Type B pancreatic cell (in vitro differentiated cells): ENCODE measurements around the gene ARHGEF37. TPM values are rescaled to one million over a fixed set of nuclear protein-coding genes. Genes with fewer than 3 reads are reported as not detected.

Source experiments
- DNase-seq: peaks from one replicate; pipeline ENCODE4 v3.0.0; 2021; ENCODE audit warnings: mixed read lengths; ENCODE audit not compliant: unreplicated experiment; ENCODE audit errors: extremely low spot score
- H3K27ac Mint-ChIP-seq: 2 replicates; pipeline ENCODE4 v1.8.0; 2021; ENCODE audit warnings: mild to moderate bottlenecking, mixed read lengths
- H3K27me3 Mint-ChIP-seq: 2 replicates; pipeline ENCODE4 v1.8.0; 2021; ENCODE audit warnings: mixed read lengths
- H3K36me3 Mint-ChIP-seq: 2 replicates; pipeline ENCODE4 v1.8.0; 2021; ENCODE audit warnings: mixed read lengths
- H3K4me1 Mint-ChIP-seq: one replicate; pipeline ENCODE4 v1.8.0; 2021; ENCODE audit warnings: mixed read lengths; ENCODE audit not compliant: unreplicated experiment
- H3K4me3 Mint-ChIP-seq: 2 replicates; pipeline ENCODE4 v1.8.0; 2021; ENCODE audit warnings: mild to moderate bottlenecking, mixed read lengths
- H3K9me3 Mint-ChIP-seq: 2 replicates; pipeline ENCODE4 v1.8.0; 2021; ENCODE audit warnings: mixed read lengths
- total RNA-seq: library from RNA; stranded (reverse); gene quantifications from 2 replicates; pipeline ENCODE4 v1.2.1, GENCODE V29; 2021; ENCODE audit warnings: low replicate concordance
- TF ChIP-seq, protein P1 (sequence below): fragments of 200-600 bp; sonication (generic); conservative IDR thresholded peaks from 2 replicates; pipeline ENCODE4 v1.5.0; 2021; ENCODE audit warnings: antibody characterized with exemption, mild to moderate bottlenecking

Gene ARHGEF37
- total RNA-seq, 1 donor from 2014 or later: 7.1 TPM

DNA sequence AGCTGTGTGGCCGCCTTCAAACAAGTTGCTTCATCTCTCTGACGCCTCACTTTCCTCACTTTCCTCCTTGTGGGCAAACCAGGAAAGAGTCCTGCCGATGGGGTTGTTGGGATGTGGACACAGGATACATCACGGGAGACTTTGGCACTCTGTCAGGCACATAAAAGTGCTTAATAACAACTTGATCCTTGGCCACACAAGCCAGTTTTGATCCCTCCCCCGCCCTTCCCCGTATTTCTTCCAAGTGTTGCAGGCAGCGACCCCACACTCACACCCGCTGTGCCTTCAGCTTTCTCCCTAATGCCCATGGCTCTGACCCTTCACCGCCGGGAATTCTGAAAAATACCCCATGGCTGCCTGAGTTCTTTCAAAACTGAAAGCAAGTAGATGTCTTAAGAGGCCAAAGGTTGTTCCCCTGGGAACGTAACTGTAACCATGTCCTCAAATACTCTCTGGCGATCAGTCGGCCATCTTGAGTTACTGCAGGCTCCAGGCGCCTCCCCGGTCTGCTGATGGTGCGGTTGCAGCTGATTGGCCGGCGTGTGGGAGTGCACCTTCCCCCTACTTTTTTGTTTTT lies 59.8 kb downstream of the ARHGEF37 start:
- Mint-ChIP-seq H3K27ac (no peak overlapping the region), H3K4me3 (no peak overlapping the region), H3K27me3 (peaks cover 11% of the 10 kb centered on the region), H3K36me3 (no peaks in the 10 kb centered on the region), H3K9me3 (no peaks in the 10 kb centered on the region), H3K4me1 (peaks cover 18% of the 10 kb centered on the region)
- DNase-seq: no peak
- TF ChIP-seq, protein P1, sequence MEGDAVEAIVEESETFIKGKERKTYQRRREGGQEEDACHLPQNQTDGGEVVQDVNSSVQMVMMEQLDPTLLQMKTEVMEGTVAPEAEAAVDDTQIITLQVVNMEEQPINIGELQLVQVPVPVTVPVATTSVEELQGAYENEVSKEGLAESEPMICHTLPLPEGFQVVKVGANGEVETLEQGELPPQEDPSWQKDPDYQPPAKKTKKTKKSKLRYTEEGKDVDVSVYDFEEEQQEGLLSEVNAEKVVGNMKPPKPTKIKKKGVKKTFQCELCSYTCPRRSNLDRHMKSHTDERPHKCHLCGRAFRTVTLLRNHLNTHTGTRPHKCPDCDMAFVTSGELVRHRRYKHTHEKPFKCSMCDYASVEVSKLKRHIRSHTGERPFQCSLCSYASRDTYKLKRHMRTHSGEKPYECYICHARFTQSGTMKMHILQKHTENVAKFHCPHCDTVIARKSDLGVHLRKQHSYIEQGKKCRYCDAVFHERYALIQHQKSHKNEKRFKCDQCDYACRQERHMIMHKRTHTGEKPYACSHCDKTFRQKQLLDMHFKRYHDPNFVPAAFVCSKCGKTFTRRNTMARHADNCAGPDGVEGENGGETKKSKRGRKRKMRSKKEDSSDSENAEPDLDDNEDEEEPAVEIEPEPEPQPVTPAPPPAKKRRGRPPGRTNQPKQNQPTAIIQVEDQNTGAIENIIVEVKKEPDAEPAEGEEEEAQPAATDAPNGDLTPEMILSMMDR: no peak

DNA sequence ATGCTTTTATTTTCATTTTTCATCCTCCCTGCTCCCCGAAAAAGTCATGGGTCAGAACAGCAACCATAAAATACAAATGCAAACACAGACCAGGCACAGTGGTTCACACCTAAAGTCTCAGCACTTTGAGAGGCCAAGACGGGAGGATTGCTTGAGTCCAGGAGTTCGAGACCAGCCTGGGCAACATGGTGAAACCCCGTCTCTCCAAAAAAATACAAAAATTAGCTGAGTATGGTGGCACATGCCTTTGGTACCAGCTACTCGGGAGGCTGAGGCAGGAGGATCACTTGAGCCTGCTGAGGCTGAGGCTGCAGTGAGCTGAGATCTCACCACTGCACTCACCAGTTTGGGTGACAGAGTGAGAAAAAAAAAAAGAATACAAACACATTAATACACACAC lies 60.3 kb downstream of the ARHGEF37 start:
- H3K27me3 Mint-ChIP-seq: peaks cover 11% of the 10 kb centered on the region
- H3K9me3 Mint-ChIP-seq: no peaks in the 10 kb centered on the region
- no peak overlapping the region for H3K4me3 Mint-ChIP-seq
- peaks cover 21% of the 10 kb centered on the region for H3K4me1 Mint-ChIP-seq
- no peaks in the 10 kb centered on the region for H3K36me3 Mint-ChIP-seq
- no peak overlapping the region for H3K27ac Mint-ChIP-seq
- DNase-seq: no peak
- TF ChIP-seq, protein P1: no peak

DNA sequence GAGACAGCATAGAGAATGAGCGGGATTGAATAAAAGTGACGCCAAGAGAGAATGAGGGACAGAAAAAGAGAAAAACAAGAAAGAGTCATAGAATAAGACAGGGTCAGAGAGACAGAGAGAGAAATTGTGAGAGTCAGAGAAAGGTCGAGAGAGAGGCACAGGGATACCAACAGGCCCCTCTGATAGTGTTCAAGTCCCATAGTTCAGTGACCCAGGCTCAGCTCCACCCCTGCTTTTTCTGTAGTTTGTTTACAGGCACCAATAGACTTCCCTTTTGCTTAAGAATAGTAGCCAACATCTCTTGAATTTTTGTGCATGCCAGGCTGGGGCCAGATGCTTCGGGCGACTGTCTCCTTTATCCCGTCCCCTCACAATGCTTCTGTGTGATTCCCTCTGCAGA lies 62.5 kb downstream of the ARHGEF37 start:
- Mint-ChIP-seq H3K9me3 (no peaks in the 10 kb centered on the region), H3K4me1 (peaks cover 24% of the 10 kb centered on the region), H3K27ac (no peak overlapping the region), H3K36me3 (no peaks in the 10 kb centered on the region), H3K4me3 (no peak overlapping the region), H3K27me3 (peaks cover 8% of the 10 kb centered on the region)
- no peak for DNase-seq
- TF ChIP-seq, protein P1: no peak

DNA sequence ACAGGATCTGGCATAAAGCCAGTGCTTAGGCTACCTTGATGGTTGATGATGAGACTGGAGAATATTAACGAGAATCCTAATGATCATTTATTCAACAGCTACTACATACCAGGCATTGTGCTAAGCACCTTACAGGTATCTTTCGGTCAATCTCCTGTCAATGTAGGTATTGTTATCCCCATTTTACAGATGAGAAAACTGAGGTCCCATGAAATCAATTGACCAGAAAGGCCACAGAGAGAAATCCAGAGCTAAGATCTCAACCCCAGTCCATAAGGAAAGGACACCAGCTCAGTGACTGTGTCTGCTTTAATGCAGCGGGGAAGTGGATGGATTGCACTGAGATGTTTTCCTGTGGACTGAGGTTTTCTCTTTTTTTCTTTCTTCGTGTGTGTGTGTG lies 63.3 kb downstream of the ARHGEF37 start:
- TF ChIP-seq, protein P1: no peak

DNA sequence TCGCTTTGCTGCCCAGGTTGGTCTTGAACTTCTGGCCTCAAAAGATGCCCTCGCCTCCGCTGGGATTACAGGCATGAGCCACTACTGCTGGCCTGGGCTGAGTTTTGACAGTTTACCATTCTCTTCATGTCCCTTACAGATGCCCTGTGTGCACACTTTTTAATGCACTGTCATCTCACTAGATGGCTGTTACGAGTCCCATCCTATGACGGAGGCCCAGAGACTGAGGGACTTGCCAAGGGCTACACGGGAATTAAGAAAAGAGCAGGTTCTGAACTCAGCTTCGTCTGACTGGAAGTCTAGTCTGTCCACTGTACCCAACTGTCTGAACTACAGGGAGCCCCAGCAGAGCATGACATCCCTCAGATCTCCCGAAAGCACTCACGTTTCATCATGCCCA lies 63.9 kb downstream of the ARHGEF37 start:
- peaks cover 7% of the 10 kb centered on the region for H3K27me3 Mint-ChIP-seq
- peaks cover 22% of the 10 kb centered on the region for H3K4me1 Mint-ChIP-seq
- H3K9me3 Mint-ChIP-seq: no peaks in the 10 kb centered on the region
- H3K36me3 Mint-ChIP-seq: no peaks in the 10 kb centered on the region
- no peak for DNase-seq
- TF ChIP-seq, protein P1: no peak
- no peak overlapping the region for H3K27ac Mint-ChIP-seq
- H3K4me3 Mint-ChIP-seq: no peak overlapping the region

More for the DNA sequence above, 63.3 kb downstream of the ARHGEF37 start:
- Mint-ChIP-seq H3K4me3 (no peak overlapping the region), H3K9me3 (no peaks in the 10 kb centered on the region), H3K27me3 (peaks cover 8% of the 10 kb centered on the region), H3K4me1 (peaks cover 24% of the 10 kb centered on the region), H3K36me3 (no peaks in the 10 kb centered on the region), H3K27ac (no peak overlapping the region)
- DNase-seq: no peak

DNA sequence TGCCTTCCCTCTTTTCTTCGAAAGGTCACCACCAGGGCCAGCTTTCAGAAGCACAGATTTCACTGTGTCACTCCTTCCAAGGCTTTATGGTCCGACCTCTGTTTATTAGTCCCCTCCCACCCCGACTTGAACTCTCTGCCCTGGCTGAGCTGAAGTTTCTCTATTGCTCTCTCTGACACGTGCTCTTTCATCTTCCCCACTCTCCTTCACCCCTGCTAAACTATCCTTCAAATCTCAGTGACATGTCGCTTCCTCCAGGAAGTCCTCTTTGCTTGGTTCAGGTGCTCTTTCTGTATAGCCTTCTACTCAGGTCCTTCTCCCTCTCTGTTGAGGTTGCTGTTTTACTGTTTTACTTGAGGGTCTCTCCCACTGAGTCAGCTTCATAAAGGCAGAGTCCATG lies 64.4 kb downstream of the ARHGEF37 start:
- no peak overlapping the region for H3K27ac Mint-ChIP-seq
- peaks cover 5% of the 10 kb centered on the region for H3K27me3 Mint-ChIP-seq
- TF ChIP-seq, protein P1: no peak
- no peak for DNase-seq
- no peak overlapping the region for H3K4me3 Mint-ChIP-seq
- no peaks in the 10 kb centered on the region for H3K9me3 Mint-ChIP-seq
- peaks cover 17% of the 10 kb centered on the region for H3K4me1 Mint-ChIP-seq
- no peaks in the 10 kb centered on the region for H3K36me3 Mint-ChIP-seq
